COLO829 (cell line): ENCODE results near the gene ZNF783.
"Not testable (repeated sequence)": the region's sequence is repeated elsewhere in the genome, so short reads cannot be mapped to it uniquely, and the experiment has no call there.

Experiments used
- DNase-seq: peaks from one replicate; pipeline ENCODE4 v3.0.0; 2012; ENCODE audit warnings: low spot score

Gene ZNF783

DNA sequence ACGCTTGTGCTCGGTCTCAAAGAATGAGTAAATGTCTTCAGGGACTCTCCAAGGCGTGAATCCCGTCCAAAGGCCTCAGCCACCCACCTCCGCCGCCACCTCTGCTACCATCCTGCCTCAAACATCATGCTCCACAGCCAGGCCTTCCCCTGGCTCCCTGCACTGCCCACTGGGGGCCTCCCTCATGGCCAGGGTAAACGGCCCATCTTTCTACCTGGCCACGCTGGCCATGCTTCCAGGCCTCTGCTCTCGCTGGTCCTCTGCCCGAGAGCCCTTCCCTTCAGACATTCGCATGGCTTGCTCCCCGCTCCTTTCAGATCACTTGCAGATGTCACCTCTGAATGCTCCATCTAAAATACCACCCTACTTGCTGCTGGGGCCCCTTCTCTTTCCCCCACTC is 40.2 kb downstream of the ZNF783 start:
- DNase-seq, result no peak

DNA sequence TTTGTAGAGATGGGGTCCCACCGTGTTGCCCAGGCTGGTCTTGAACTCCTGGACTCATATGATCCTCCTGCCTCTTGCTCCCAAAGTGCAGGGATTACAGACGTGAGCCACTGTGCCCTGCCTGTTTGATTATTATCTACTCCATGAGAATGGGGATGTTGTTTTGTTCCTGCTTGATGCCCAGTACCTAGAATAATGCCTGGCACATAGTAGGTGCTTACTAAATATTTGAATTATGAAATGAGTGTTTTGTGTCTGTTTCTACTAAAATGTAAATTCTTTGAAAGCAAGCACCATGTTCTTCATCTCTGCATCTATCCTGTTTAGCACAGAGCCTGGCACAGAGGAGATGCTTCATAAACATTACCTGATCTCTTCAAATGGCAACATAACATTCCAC is 40.9 kb downstream of the ZNF783 start:
- no peak for DNase-seq

DNA sequence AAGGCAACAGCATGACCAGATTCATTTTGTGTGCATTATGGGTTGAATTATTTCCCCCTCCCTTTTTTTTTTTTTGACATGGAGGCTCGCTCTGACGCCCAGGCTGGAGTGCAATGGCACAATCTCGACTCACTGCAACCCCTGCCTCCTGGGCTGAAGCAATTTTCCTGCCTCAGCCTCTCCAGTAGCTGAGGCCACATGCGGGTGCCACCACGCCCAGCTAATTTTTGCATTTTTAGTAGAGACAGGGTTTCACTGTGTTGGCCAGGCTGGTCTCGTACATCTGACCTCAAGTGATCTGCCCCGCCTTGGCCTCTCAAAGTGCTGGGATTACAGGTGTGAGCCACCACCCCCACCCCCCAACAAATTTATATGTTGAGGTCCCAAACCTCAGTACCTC is 42.0 kb downstream of the ZNF783 start:
- no peak for DNase-seq

DNA sequence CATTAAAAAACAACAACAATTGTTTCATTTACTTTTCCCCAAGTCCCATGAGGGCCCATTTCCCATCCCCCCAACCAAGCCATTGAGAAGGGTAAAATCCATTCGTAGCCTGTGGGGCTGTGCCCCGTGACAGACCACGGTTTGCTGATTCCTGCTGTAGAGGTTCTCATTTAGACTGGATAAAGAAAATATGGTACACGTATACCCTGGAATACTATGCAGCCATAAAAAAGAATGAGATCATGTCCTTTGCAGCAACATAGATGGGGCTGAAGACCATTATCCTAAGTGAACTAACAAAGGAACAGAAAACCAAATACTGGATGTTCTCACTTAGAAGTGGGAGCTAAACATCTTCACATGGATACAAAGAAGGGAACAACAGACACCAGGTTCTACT is 44.9 kb downstream of the ZNF783 start:
- DNase-seq, result no peak

DNA sequence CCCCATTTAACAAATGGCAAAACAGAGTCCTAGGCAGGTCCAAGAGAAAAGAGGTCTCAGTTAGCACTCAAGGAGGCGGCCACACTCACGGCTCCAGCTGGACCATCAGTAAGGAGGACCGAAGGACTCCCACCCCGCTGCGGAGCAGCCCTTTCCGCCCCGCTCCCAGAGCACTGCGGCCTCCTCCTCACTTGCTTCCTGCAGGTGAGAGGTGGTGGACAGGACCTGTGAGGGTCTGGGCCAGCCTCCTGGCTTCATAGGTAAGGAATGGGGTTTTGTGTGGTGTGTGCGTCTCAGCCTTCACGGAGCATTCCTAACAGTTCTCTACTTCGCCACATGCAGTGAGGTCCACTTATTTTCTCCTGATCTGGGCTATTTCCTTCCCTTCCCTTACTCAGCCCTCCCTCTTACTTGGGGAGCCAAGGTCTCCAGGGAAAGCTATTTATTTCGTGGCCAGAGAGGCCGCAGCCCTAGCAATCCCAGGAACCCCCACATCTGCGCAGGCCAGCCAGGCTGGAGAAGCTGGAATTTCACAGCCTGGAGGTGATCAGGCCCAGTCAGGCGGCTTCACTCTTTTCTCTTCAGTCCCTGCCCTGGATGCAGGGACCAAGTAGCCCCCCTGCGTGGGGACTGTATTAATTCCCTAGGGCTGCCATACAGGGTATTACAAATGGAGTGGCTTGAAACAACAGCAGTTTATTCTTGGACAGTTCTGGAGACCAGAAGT is 45.9 kb downstream of the ZNF783 start:
- no peak for DNase-seq

DNA sequence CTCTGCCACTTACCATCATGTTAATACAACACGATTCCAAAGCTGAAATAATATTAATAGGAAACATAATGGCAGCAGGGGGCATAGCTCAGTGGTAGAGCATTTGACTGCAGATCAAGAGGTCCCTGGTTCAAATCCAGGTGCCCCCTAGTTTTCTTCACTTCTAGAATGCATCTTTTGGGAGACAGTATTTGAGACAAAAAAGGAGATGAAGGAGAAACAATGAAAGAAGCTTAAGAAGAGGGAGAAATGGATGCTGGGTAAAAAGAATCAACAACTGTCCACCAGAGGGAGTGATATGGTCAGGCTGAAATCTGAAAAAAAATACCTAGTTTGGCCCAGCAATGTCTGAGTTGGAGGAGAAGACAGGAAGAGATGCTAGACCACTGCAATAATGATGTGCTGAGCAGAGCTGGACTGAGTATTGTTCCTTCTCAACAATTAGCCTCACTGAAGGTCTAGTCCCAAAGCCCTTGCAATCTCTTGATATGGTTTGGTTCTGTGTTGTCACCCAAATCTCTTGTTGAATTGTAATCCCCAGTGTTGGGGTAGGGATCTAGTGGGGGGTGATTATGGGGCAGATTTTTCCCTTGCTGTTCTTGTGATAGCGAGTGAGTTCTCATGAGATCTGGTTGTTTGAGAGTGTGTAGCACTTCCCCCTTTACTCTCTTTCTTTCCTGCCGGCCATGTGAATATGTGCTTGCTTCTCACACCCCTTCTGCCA is 48.3 kb downstream of the ZNF783 start:
- peak; percentile 85 for DNase-seq

DNA sequence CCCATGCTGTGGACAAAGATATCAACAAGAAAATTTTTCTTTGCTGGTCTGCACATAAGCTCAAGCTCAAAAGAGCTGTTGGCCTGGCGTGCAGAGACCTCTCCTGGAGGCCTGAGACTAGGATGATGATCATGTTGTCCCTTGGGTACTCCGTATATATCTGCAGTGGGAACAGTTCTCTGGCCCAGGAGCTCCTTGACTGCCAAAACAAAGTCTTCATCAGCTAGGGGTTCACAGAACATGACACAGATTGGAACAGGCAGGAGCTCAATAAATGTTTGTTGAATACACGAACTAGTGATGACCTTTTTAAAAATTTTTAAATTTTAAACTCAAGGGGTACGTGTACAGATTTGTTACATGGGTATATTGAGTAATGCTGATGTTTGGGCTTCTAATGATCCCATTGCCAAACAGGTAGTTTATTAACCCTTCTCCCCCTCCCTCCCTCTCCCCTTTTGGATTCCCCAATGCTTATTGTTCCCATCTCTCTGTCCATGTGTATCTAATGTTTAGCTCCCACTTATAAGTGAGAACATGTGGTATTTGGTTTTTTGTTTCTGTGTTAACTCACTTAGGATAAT is 49.1 kb downstream of the ZNF783 start:
- no peak for DNase-seq

DNA sequence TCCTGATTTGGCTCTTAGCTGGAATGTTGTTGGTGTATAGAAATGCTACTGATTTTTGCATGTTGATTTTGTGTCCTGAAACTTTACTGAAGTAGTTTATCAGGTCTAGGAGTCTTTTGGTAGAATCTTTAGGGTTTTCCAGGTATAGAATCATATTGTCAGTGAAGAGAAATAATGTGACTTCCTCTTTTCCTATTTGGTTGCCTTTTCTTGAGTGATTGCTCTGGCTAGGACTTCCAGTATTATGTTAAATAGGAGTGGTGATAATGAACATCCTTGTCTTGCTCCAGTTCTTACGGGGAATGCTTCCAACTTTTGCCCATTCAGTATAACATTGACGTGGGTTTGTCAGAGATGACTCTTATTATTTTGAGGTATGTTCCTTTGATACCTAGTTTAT is 52.0 kb downstream of the ZNF783 start:
- no peak for DNase-seq

DNA sequence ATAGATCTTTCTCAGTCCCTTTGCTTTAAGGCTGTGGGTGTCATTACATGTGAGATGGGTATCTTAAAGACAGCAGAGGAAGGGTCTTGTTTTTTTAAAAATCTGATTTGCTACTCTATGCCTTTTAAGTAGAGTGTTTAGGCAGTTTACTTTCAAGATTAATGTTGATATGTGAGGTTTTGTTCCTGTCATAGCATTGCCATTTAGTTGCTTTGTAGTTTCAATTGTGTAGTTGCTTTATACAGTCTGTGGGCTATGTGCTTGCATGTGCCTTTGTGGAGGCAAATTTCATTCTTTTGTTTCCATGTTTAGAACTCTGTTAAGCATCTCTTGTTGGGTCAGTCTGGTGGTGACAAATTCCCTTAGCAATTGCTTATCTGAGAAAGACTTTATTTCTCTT is 54.6 kb downstream of the ZNF783 start:
- DNase-seq, result no peak

DNA sequence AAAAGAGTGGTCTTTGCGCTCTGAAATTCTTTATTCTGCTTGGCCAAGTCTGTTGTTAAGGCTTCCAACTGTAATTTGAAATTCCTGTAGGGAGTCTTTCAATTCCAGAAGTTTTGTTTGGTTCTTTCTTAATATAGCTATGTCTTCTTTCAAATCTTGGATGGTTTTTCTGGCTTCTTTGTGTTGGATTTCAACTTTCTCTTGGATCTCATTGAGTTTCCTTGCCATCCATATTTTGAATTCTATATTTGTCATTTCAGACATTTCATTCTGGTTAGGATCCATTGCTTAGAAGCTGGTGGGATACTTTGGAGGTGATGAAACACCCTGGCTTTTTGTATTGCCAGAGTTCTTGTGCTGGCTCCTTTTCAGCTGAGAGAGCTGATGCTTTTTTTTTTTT is 55.5 kb downstream of the ZNF783 start:
- DNase-seq, result no peak

DNA sequence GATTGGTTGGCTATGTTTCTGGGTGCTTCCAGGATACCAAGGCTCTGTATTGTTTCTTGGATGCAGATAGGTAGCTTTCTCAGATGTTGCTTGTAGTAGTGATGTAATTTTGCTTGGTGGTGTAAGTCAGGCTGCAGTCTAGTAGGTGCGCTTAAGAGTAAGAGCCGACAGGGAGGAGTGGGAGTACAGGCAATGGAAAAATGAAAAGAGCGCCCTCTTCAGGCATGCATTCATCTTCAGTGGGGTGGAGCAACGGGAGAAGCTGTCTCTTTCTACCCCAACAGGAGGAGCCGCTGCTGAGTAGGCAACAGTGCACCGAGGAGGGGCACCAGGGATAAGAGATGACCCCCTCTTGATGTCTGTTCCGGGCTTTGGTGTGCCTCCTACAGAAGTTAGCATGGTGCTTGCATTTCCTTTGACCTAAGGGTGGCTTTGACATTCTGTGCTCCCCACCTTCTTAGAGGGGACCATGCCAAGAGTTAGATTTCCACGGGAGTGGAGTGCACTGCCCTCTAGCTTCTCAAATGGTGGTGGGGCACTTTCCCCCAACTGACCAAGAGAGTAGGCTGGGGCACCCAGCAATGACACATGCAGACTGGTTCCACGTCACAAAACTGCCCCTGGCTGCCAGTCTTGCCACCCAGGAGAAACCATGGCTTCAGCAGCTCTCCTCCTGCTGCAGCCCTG is 56.1 kb downstream of the ZNF783 start:
- DNase-seq, result no peak

DNA sequence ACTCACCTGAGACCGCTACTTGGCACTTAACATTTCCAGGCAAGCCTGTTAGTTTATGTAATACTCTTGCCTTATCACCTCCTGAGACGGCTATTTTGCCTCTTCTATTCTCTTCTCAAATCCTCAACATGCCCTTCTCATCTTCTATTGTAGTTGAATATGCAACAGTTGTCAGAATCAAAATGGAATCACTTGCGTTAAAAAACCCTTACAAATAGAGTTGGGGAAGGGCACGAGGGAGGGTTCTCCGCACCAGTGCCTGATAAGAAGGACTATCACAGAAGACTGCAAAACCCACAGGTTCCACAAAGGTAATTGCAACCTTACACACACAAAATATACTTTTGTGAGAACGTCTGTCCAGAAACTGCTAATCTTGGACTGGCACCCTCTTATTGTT is 57.4 kb downstream of the ZNF783 start:
- no peak for DNase-seq

DNA sequence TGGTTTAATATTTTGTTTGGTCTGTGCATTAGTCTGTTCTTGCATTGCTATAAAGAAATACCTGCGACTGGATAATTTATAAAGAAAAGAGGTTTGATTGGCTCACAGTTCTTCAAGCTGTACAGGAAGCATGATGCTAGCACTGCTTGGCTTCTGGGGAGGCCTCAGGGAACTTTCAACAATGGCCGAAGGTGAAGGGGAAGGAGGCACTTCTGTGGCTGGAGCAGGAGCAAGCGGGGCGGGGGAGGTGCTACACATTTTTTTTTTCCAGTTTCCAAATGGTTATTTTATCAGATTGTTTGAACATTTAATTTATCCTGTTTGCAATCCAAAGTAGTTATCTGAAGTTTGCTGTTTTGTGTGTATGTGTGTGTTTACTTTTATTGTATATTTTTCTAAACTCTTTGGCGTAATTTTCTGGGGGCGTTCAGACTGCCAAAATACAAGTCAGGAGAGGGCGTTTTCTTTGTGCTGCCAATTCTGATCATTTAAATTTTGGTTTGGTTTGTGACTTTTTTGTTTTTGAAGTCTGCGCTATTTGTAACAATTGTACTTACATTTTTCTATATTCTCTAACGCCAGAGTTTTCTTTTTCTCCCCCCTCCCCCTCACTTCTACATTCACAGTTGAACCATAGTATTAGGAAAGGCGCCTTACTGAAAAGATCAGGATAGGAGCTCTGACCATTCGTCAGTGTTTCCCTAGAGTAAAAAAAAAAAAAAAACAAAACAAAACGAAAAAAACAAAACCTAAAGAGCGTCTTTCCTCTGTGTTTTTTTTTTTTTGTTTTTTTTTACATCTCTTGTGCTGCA is 58.5 kb downstream of the ZNF783 start:
- no peak for DNase-seq

DNA sequence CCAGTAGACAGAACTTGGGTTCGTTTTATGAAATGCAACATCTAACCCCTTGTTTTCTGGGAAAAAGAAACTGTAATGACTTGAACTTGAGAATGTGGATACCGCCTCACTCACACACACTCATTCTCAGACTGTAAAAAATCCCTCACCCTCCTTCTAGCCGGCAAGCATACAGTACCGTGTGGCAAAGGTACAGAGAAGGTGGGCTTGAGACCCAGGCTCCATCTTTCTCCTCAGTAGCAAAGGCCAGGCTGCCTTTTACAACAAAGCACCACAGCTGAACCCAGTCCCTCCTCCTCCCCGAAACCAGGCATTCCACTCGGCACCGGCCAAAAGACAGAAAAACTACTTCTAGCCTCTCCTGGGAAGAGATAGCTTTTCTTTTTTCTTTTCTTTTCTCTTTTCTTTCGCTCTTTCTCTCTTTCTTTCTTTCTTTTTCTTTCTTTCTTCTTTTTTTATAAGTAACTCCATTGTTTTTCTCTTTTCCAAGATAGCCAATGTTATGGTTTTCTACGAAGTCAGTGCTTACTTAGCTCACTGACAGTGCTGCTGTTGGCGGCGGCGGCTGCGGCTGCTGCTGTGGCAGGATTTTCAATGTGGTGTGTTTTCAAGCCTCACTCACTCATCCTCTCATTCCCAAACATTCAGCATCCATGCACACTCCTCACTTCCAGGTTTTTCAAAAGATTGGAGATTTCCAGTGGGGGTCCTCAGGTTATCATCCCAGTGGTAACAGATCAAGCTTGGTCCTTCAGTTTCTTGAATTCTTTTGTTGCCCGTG is 59.3 kb downstream of the ZNF783 start:
- not testable (repeated sequence) for DNase-seq

DNA sequence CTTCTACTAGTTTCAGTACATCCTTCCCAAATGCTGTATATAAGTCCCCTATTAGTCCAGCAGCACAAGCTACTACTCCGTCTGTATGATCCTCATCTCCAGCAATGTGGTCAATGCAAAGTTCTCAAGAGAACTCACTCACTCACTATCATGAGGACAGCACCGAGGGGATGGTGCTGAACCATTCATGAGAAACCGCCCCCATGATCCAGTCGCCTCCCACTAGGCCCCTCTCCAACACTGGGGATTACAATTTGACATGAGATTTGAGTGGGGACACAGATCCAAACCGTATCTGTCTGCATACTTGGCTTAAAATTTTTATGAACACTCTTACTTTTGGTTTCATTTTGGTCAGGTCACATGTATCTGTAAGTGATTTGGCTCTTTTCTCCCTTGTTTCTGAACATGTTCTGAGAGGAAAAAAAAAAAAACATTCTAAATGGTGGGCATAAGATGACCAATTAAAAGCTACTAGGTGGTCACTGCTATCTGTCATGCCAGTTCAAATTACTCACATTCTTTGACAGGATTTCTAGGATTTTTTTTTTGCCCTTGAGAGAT is 60.1 kb downstream of the ZNF783 start:
- peak; percentile 25 for DNase-seq

DNA sequence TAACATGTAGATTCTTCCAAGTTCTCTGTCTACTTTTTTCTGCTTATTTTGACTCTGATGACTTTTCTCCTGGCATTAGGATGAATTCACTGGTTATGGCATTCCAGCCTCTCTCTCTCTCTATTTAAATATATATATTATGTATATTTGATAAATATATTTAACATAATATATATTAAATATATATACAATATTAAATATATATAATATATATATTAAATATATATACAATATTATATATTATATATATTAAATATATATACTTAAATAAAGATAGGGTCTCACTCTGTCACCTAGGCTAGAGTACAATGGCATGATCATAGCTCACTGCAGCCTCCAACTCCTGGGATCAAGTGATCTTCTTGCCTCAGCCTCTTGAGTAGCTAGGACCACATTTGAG is 60.7 kb downstream of the ZNF783 start:
- no peak for DNase-seq

DNA sequence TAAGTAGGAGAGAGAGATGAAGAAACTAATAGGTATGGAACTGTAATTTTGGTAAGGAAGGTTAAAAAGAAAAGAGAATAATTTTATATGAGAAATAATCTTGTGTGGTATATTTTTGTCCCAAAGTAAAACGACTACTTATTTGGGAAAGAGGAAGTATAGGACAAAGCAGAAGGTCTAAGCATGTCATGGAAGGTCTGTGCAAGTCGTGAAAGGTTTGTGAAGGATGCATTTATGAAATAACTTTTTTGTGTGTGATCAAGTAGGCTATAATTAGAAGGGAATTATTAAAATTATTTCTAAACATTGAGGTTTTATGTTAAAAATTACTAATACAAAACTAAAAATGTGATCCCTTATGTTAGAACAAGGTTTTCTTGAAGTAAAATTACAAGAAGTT is 63.3 kb downstream of the ZNF783 start:
- no peak for DNase-seq

DNA sequence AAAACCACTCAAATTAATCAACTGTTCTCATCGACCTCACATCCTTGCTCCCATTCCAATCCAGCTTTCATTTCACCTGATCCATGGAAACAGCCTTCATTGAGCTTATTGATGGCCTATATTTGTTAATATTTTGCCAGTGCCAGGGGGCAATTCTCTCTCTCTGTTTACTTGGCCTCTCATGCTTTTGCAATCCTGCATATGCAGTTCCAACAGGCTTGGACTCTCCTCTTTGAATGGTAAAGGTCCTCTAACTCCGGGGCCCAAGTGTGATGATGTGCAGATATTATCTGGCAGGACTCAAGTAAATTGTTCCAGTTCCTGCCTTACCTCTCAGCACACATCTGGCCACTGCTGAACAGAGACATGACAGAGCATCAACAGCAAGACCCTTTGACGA is 67.3 kb downstream of the ZNF783 start:
- DNase-seq, result no peak

DNA sequence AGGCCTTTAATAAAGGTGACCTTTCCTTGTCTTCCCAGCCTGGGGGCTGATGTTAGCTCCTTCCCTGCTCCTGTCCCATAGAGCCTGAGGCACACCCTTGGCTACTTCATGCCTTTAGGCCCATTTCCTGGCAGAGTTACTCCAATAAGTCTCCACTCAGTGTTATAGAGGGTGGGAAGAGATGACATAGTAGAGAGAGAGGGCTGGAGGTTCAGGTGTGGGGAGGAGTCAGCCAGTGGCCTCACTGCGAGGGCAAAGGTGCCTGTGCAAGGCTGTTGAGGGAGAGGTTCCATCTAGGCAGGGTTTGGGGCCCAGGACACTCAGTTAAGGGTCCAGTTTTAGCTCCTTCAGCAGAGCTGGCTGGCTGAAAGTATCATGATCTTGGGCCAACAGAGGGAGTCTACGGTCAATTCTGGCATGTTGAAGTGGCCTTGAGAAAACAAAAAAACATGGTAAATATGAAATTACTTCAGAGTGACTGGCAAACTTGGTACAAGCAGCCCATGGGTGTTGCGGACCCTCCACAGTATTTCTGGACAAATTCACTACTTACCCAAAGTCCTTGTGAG is 67.9 kb downstream of the ZNF783 start:
- no peak for DNase-seq

DNA sequence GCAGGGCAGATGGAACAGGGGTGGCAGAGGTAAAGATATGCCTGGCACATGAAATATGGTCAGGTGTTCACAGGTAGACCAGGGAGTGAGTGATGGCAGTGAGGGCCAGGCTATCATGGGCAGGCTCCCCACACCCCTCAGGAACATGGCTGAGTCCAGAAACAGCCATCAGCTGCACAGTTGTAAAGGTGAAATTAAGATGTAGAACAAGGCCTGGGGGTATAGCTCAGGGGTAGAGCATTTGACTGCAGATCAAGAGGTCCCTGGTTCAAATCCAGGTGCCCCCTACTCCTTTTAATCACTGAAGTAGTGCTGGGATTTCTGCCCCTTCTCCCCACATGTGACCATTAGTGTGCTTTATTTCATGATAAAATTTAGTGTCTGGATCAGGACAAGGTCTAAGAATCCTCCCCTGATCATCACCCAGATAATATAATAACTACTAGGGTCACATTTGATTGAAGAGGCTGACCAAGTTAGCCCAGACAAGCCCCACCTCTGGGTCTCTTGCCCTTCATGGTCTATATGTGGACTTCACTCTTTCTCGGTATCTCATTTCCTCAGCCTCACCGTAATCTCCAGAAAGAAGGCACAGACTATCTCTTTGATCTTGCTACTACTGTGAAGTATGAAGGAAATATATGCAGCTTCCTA is 69.0 kb downstream of the ZNF783 start:
- DNase-seq, result no peak
